T-helper 1 cell treated with Interleukin-12 subunit alpha and Interleukin-12 subunit beta and Interleukin-4 antibody, amounts not matched to agents 30 μg/mL and 1 μg/mL, for 36 hours (primary cell): Measurements from ENCODE around the gene XDH.

ENCODE experiments used
- H3K27ac Mint-ChIP-seq: one replicate; pipeline ENCODE4 v1.8.0; 2021; ENCODE audit warnings: mild to moderate bottlenecking, mixed read lengths
- H3K27me3 Mint-ChIP-seq: one replicate; pipeline ENCODE4 v1.8.0; 2021; ENCODE audit warnings: low read depth, mixed read lengths
- H3K36me3 Mint-ChIP-seq: one replicate; pipeline ENCODE4 v1.8.0; 2021; ENCODE audit warnings: low read depth, mixed read lengths
- H3K4me1 Mint-ChIP-seq: one replicate; pipeline ENCODE4 v1.8.0; 2021; ENCODE audit warnings: low read depth, mixed read lengths
- H3K4me3 Mint-ChIP-seq: one replicate; pipeline ENCODE4 v1.8.0; 2021; ENCODE audit warnings: mild to moderate bottlenecking, moderate library complexity, mixed read lengths
- H3K9me3 Mint-ChIP-seq: one replicate; pipeline ENCODE4 v1.8.0; 2021; ENCODE audit warnings: mixed read lengths

Gene XDH

DNA sequence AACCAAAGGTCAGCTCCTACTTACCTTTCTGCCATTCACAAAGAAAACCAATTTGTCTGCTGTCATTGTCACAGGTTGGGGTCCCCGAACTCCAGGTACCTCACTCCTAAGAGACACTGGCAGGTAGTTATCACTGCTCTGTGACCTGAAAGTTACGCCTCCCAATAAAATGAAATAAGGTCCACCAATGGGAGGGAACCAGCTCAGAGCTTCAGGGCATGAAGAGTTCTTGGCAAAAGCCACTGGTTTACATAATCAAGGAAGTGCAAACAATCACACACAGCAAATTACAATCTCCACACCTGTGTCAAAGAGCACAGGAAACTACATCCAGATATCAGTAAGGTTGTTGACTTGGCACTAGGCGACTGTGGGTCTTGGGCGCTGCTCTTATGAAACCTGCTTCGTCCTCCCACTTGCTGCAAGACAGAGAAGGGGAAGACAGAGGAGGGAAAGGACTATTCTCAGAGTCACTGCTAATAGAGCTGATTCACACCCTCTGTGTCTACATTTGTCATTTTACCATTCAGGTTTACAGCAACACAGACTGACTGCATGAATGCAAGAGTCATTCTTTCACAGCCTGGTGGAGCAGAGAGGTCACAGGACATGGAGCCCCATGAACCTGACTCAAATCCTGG, at the start of gene XDH:
XDH (minus strand) TSS at position 142 of the 641 bp plus-strand sequence; CDS start at position 66, 76 bp downstream.
- no peaks in the 10 kb centered on the region for H3K27me3 Mint-ChIP-seq
- H3K4me3 Mint-ChIP-seq = no peak within 1 kb of the TSS
- peaks cover 9% of the 10 kb centered on the region for H3K4me1 Mint-ChIP-seq
- no peaks in the 10 kb centered on the region for H3K36me3 Mint-ChIP-seq
- peaks cover 18% of the 10 kb centered on the region for H3K9me3 Mint-ChIP-seq
- H3K27ac Mint-ChIP-seq = no peak within 1 kb of the TSS

DNA sequence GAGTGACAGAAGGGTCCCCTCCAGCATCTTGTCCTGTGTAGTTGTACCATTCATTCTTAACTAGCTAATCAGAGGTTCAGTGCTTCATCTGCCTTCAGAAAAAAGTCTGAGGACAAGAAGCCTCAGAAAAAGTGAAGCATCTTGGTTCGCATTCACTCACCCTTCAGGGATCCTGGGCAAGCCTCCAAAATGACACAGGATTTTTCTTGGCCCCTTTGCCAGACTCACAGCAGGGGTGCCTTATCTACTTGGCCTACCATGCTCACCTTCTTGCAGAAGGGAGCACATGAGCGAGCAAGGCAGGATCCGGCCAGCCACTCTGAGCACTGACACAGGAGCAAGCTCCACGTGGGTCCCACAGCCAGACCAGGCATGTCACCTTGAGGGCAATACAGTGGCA, 43.1 kb upstream of the XDH start:
- Mint-ChIP-seq H3K9me3 (peaks cover 6% of the 10 kb centered on the region), H3K4me3 (no peak overlapping the region), H3K36me3 (no peaks in the 10 kb centered on the region), H3K4me1 (no peaks in the 10 kb centered on the region), H3K27ac (no peak overlapping the region), H3K27me3 (peaks cover 8% of the 10 kb centered on the region)

DNA sequence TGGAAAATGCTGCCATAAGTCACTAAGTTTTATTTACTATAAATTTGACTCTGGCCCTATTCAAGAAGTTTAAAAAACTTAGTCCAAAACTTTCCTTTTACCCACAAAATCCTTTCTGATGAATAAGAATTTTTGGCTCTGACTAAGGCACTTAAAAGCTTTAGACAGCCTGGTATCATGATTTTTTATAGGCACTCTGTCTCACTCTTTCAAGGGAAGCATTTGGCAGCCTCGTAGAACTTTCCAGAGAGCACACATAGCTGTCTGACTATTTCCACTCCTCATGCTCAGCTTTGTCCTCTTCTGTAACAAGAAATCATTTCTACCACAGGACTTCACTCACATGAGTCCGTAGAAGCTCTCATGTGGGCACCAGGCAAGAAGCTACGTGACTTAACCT, 32.3 kb upstream of the XDH start:
- Mint-ChIP-seq H3K36me3 (no peaks in the 10 kb centered on the region), H3K27ac (no peak overlapping the region), H3K27me3 (peaks cover 3% of the 10 kb centered on the region)

DNA sequence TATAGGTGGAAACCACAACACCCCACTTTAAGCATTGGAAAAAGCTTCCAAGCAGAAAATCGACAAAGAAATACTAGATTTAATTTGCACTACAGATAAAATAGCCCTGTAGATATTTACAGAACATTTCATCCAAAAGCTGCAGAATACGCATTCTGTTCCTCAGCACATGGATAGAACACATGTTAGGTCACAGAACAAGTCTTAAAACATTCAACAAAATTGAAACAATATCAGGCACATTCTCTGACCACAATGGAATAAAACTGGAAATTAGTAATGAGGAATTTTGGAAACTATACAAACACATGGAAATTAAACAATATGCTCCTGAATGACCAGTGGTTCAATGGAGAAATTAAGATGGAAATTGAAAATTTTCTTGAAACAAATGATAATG, 27.8 kb upstream of the XDH start:
- peaks cover 4% of the 10 kb centered on the region for H3K9me3 Mint-ChIP-seq
- H3K27ac Mint-ChIP-seq = no peak overlapping the region
- no peaks in the 10 kb centered on the region for H3K36me3 Mint-ChIP-seq
- H3K27me3 Mint-ChIP-seq = peaks cover 6% of the 10 kb centered on the region
- H3K4me3 Mint-ChIP-seq = no peak overlapping the region
- H3K4me1 Mint-ChIP-seq = no peaks in the 10 kb centered on the region

More for the DNA sequence above, 32.3 kb upstream of the XDH start:
- Mint-ChIP-seq H3K9me3 (peaks cover 5% of the 10 kb centered on the region), H3K4me3 (no peak overlapping the region), H3K4me1 (no peaks in the 10 kb centered on the region)

DNA sequence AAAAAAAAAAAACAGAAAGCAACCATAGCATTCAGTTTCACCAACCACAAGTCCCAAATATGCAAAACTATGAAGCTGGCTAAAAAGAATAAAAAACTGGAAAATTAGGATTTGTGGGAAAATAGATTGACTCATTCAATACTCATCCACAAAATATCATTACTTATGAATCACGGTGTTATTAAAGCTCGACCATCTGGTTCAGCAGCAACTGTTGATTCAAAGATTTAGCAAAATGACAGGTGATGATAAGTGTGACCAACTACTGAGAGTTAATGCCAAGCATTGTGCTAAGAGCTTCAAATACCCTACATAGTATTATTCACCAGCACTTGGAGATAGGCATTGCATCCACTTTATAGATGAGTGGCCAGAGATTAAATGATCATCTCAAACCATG, 26.2 kb upstream of the XDH start:
- H3K27ac Mint-ChIP-seq = no peak overlapping the region
- no peaks in the 10 kb centered on the region for H3K4me1 Mint-ChIP-seq
- H3K36me3 Mint-ChIP-seq = no peaks in the 10 kb centered on the region
- no peak overlapping the region for H3K4me3 Mint-ChIP-seq
- H3K9me3 Mint-ChIP-seq = peaks cover 4% of the 10 kb centered on the region
- H3K27me3 Mint-ChIP-seq = peaks cover 6% of the 10 kb centered on the region

DNA sequence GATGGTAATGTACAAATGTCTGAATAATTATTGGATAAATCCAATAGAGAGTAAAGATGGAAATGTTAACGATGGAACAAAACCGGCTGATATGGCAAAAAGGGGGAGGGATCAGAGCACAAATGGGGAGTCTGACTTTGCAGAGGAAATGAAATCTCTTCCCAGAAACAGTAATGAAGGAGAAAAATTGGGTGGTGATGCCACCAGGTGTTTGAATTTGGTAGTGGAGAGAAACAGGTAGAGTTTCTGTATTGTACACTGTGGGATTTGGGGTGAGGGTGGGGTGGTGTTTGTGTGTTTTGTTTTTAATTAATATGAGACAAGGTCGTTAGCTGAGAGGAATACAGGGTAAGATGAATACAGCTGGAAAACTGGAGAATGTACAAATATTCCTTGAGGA, 20.4 kb upstream of the XDH start:
- Mint-ChIP-seq H3K9me3 (no peaks in the 10 kb centered on the region), H3K4me3 (no peak overlapping the region), H3K27ac (no peak overlapping the region), H3K27me3 (no peaks in the 10 kb centered on the region), H3K4me1 (peaks cover 1% of the 10 kb centered on the region), H3K36me3 (no peaks in the 10 kb centered on the region)

DNA sequence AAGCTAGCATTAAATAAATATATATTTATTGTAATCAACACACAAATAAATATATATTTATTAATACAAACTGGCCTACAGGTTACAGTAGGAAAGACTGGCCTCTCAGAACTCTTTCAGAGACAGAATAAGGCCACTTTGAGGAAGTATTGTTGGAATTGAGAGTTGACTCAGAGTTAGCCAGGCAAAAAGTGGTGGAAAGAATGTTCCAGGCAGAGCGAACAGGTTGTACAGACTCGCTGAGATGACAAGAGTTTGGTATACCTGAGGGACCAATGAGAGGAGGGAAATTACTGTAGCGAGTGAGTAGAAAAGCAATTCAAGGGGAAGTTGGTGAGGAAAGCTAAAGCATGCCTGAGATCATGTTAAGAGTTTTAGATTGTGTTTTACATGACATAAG, 19.0 kb upstream of the XDH start:
- Mint-ChIP-seq H3K4me3 (no peak overlapping the region), H3K36me3 (no peaks in the 10 kb centered on the region)

DNA sequence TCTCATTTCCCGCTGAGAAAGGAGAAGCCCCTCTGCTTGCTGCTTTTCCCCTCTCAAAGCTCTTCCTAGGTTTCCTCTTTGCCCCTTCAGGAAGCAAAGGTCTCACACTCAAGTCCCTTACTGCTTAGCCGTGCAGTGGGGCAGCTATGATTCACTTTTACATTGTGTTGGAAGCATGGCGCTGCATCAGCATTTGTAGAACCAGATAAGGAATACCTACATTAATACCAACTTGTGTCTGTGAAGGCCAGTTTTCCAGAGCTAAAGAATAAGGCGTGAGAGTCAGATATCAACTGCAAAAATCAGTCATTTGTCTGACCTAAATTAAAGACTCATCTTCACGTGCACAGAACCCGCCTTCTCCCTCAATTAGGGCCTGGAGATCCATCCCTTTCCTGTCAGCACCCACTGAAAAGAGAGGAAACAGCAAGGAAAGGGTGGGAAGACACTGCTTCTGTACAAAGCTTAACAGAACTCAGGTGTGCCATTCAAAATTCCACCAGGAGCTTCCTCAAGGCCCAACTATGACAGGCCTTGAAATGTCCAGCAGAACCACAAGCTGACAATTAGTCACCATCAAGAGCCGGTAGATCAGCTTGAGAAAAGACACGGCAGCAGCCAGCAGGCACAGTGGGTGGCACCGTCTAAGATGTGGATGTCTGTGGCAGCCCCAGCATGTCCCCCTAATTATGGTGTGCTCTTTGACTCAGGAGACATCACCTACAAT, 16.1 kb upstream of the XDH start:
- Mint-ChIP-seq H3K36me3 (no peaks in the 10 kb centered on the region), H3K27me3 (peaks cover 11% of the 10 kb centered on the region), H3K4me1 (peaks cover 4% of the 10 kb centered on the region), H3K27ac (no peak overlapping the region), H3K4me3 (no peak overlapping the region), H3K9me3 (no peaks in the 10 kb centered on the region)

More for the DNA sequence above, 19.0 kb upstream of the XDH start:
- H3K4me1 Mint-ChIP-seq = peaks cover 4% of the 10 kb centered on the region
- H3K27me3 Mint-ChIP-seq = peaks cover 11% of the 10 kb centered on the region
- H3K27ac Mint-ChIP-seq = no peak overlapping the region
- no peaks in the 10 kb centered on the region for H3K9me3 Mint-ChIP-seq

DNA sequence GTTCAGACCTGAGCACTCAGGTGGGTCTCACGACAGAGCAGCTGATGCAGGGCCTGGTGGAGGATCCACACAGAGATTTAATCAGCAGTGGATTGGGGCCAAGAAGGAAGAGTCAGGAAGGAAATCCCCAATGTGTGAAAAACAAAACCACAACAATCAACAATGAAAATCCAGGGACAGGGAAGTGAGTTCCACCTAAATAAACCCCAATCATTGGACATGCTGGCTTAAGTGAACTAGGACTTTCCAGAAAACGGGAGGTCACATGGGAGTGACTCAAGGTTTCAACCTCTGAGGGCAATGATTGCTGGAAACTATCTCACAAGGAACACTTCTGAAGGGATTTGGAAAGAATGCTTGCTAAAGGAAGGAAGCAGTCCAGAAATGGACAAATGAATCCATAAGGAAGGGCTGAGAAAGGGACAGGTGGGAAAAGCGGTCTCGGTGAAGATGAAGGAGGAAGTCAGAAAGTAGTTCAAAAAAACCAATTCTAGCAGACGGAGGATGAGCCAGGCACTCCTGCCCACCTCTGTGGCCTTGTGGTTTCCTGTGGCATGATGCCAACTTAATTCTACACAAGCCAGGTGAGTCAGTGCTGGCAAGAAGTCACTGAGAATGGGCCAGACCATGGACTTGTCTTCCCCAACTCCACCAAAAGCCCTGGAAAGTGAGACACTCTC, 15.4 kb upstream of the XDH start:
- H3K9me3 Mint-ChIP-seq = no peaks in the 10 kb centered on the region
- H3K4me1 Mint-ChIP-seq = peaks cover 4% of the 10 kb centered on the region
- no peak overlapping the region for H3K27ac Mint-ChIP-seq
- no peak overlapping the region for H3K4me3 Mint-ChIP-seq
- no peaks in the 10 kb centered on the region for H3K36me3 Mint-ChIP-seq
- peaks cover 11% of the 10 kb centered on the region for H3K27me3 Mint-ChIP-seq

DNA sequence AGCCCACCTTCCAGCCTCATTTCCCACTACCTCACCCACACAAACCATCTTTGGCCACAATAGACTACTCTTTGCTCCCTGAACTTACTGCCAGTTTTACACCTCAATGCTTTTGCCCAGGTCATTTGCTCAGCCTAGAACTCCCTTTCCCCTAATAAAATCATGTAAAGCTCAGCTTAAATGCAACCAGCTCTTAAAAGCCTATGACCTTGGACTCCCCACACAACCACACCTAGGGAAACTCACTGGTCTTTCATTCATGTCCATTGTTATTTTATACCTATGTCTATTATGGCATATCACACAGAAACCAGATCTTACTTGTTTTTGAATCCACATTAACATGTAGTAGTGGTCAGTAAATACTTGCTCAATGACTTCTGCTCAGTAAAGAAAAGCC, 14.5 kb upstream of the XDH start:
- Mint-ChIP-seq H3K27me3 (peaks cover 11% of the 10 kb centered on the region), H3K4me3 (no peak overlapping the region), H3K27ac (no peak overlapping the region), H3K36me3 (no peaks in the 10 kb centered on the region), H3K9me3 (no peaks in the 10 kb centered on the region), H3K4me1 (peaks cover 4% of the 10 kb centered on the region)

DNA sequence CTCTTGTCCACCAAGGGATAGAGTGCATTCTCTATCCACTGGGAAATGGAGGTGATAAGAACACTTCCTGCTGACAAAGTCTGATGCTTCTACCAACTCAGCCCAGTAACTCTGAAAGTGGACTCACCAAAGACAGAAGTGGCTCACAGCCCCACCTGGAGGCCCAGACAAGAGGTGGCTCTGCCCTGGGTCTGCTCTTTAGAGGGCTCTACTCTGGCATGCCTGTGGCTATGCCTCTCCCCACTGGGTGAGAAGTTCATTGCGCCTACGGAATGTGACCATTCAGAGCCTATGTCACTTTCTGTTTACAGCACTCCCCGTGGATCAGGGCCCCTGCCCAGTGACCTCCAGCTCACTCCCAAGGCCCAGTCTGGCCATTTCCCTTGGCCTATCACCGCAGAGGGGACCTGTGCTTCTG, 13.5 kb upstream of the XDH start:
- Mint-ChIP-seq H3K27ac (no peak overlapping the region), H3K4me3 (no peak overlapping the region), H3K27me3 (peaks cover 11% of the 10 kb centered on the region), H3K9me3 (no peaks in the 10 kb centered on the region), H3K4me1 (peaks cover 4% of the 10 kb centered on the region), H3K36me3 (no peaks in the 10 kb centered on the region)

DNA sequence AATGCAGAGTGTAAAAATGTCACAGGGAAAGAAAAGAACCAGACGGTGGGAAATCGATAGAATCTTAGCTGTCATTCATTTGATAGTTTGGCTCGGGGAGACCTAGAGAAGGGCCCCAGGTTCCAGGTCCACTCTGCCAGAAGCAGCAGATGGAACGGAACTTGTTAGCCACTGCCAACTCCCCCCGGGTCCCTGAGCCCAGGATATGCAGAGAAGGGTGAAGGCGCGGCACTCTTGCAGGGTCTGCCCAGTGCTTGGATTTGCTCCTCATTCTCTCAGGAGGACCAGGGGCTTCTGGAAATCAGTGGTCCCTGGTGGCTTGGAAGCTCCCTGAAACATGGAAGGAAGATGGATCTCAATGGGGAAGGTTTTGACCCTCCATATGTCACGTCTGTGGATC, 11.6 kb upstream of the XDH start:
- no peaks in the 10 kb centered on the region for H3K36me3 Mint-ChIP-seq
- peaks cover 11% of the 10 kb centered on the region for H3K27me3 Mint-ChIP-seq
- no peak overlapping the region for H3K4me3 Mint-ChIP-seq
- peaks cover 3% of the 10 kb centered on the region for H3K9me3 Mint-ChIP-seq
- H3K4me1 Mint-ChIP-seq = peaks cover 4% of the 10 kb centered on the region
- no peak overlapping the region for H3K27ac Mint-ChIP-seq

DNA sequence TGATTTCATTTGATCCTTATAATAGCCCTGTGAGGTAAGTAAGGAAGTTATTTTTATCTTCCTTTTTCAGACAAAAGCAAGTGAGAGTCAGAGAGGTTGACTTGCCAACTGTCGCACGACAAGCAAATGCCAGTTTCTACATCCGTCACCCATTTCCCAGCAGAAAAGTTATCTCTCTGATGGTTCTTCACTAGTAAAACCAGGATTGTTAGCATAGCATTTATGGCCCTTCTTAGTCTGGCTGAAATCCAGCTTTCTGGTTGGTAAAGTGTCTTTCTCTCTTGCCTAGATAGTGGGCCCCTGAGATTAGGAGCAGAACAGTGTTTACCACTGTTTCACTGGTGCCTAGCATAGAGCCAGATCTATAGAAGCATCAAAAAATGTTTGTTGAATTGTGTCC, 7.1 kb upstream of the XDH start:
- Mint-ChIP-seq H3K4me1 (peaks cover under 1% of the 10 kb centered on the region), H3K27ac (no peak overlapping the region), H3K36me3 (no peaks in the 10 kb centered on the region), H3K27me3 (no peaks in the 10 kb centered on the region), H3K9me3 (peaks cover 26% of the 10 kb centered on the region), H3K4me3 (no peak overlapping the region)

DNA sequence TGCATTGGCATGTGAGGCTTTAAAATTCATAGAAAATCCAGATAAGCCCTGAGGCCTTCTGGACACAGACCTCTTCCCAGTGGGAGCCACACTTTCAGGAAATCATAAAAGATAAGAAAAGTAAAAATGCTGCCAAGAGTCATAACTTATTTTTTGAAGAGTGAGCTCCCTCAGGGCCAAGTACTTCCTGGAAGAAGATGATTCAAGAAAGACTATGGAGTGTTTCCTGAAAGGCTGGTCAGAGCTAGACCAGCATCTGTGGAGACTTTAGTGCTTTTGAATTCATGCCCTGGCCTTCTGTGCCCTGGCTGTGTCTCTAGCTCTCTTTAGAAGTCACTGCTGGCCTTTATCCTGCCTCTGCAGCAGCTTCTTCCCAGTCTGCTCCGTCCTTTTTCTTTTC, 6.4 kb upstream of the XDH start:
- Mint-ChIP-seq H3K9me3 (peaks cover 26% of the 10 kb centered on the region), H3K36me3 (no peaks in the 10 kb centered on the region), H3K27me3 (no peaks in the 10 kb centered on the region), H3K4me1 (peaks cover 4% of the 10 kb centered on the region), H3K4me3 (no peak overlapping the region), H3K27ac (no peak overlapping the region)

DNA sequence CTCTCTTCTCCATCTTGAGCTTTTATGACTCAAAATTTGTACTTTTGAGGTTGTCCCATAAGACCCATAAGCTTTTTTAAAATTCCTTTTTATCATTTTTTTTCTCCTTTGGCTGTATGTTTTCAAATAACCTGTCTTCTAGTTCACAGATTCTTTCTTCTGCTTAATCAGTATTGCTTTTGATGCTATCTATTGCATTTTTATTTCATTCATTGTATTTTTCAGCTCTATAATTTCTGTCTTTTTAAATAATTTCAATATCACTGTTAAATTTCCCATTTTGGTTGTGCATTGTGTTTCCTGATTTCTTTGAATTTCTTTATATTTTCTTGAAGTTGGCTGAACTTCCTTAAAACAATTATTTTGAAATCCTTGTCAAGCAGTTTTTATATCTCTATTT, 4.8 kb upstream of the XDH start:
- Mint-ChIP-seq H3K4me1 (peaks cover 7% of the 10 kb centered on the region), H3K27me3 (no peaks in the 10 kb centered on the region), H3K27ac (no peak overlapping the region), H3K9me3 (peaks cover 26% of the 10 kb centered on the region), H3K4me3 (no peak overlapping the region), H3K36me3 (no peaks in the 10 kb centered on the region)
